ENCODE data around the gene RFTN1. TPM values are rescaled to one million over a fixed set of nuclear protein-coding genes. Genes with fewer than 3 reads are reported as not detected.
A peak's percentile ranks its signal among the peaks of the same experiment; 100 is the strongest.

RFTN1 gene
- total and polyA plus RNA-seq, 2 of the 8 experiments (the other 6 are each of a cell fraction or from before 2014, with no cell fraction given): 4.6 to 6.7 TPM

DNA sequence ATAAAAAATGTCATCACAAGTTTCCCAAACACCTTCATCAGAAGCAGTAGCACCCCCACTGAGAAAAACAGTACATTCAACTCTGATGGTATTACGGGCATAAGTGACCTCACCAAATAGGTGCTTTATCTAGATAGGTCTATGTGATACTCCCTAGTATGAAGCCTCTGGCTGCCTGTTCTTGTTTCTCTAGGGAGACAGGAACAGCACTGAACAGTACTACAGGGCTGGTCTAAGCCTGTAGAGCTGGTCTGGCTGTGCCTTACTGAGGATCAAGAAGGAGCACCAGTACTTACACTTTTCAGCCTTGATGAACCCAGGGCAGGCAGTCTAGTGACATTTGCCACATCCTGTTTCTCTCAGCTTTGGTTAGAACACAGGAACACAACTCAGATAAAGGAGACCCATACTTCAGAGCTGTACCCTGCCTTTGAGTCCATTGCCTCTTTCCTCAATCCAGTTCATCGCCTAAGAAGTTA lies 212.6 kb downstream of the RFTN1 start:
- Histone ChIP-seq H3K14ac (ENCODE audit: insufficient read length) (no peak overlapping the region), H2BK20ac (ENCODE audit: low read length) (peak overlapping the region; percentile 23; the same call in 1 of the 2 replicates), H3K27me3 (replicated peaks in 1 of 4; ENCODE audit: control insufficient read depth in 3 of 4, extremely low read depth in 1 of 4, insufficient read depth in 3 of 4, low read length in 3 of 4) (no peaks in the 10 kb centered on the region), H3K36me3 (ENCODE audit: control insufficient read depth in 2 of 4, insufficient read depth in 4 of 4, low read length in 3 of 4) (peaks cover 0 to 35% (median 12%) of the 10 kb centered on the region in 4 experiments; a peak in 5 of 8 replicates), H3K23me2 (ENCODE audit: low read depth, low read length) (no peaks in the 10 kb centered on the region), H4K5ac (ENCODE audit: insufficient read length, low read depth, low read length) (peak overlapping the region; percentile 35), H3K4ac (replicated peaks; ENCODE audit: insufficient read length, low read depth, low read length) (peak overlapping the region; percentile 0), H4K20me1 (replicated peaks in 1 of 2; ENCODE audit: control insufficient read depth in 1 of 2, insufficient read depth in 2 of 2, low read length in 2 of 2) (no peaks in the 10 kb centered on the region), H3K4me3 (ENCODE audit: extremely low read depth in 1 of 4, insufficient read depth in 2 of 4, low read depth in 3 of 4, low read length in 4 of 4) (peak overlapping the region in 1 of 4 experiments; percentile 35; a peak in 1 of 8 replicates), H3K9me3 (ENCODE audit: insufficient read depth in 2 of 2, low read depth in 1 of 2, low read length in 1 of 2) (peaks cover 0 to 3% of the 10 kb centered on the region in 2 experiments; a peak in 1 of 4 replicates), H3K56ac (replicated peaks; ENCODE audit: insufficient read length, low read depth, low read length) (no peak overlapping the region), H2BK15ac (ENCODE audit: low read length) (no peak overlapping the region; the same call in 1 of the 2 replicates), H3K4me2 (ENCODE audit: insufficient read depth in 1 of 2, low read depth in 2 of 2, low read length in 2 of 2) (peak overlapping the region; percentile 14 to 38; a peak in 1 of 4 replicates), H4K91ac (replicated peaks; ENCODE audit: insufficient read length, low read length) (peak overlapping the region; percentile 90), H2BK12ac (ENCODE audit: low read depth, low read length) (peak overlapping the region; percentile 94), H3K4me1 (replicated peaks in 1 of 4; ENCODE audit: control insufficient read depth in 3 of 4, insufficient read depth in 4 of 4, low read length in 3 of 4) (peaks cover 7 to 29% (median 21%) of the 10 kb centered on the region in 4 experiments; a peak in 6 of 7 replicates), H3K27ac (ENCODE audit: low read depth, low read length) (peak overlapping the region; percentile 17; the same call in 1 of the 2 replicates), H4K8ac (ENCODE audit: extremely low read depth, insufficient read depth, low read length) (no peak overlapping the region), H3K18ac (ENCODE audit: extremely low read depth, low read length) (peak overlapping the region; percentile 86), H2AFZ (ENCODE audit: low read length) (no peak overlapping the region), H3K9ac (replicated peaks in 1 of 4; ENCODE audit: extremely low read depth in 1 of 4, low read depth in 3 of 4, low read length in 3 of 4) (peak overlapping the region in 1 of 4 experiments; percentile 6; a peak in 1 of 7 replicates), H2BK120ac (replicated peaks; ENCODE audit: low read depth, low read length) (peak overlapping the region; percentile 51), H2AK5ac (ENCODE audit: low read depth, low read length) (peak overlapping the region; percentile 94), H2BK5ac (ENCODE audit: low read depth, low read length) (peak overlapping the region; percentile 47; the same call in 1 of the 2 replicates), H3K79me2 (ENCODE audit: control insufficient read depth in 1 of 2, insufficient read depth in 2 of 2, low read length in 2 of 2) (no peaks in the 10 kb centered on the region), H3K23ac (ENCODE audit: insufficient read length) (no peak overlapping the region), H3K79me1 (ENCODE audit: low read depth, low read length) (peaks cover 4% of the 10 kb centered on the region; the same call in 1 of the 2 replicates)
- DNase-seq (ENCODE audit: low read depth in 1 of 2, low spot score in 2 of 2) (no peak), FAIRE-seq (no peak)
- WGBS, 2 experiments (ENCODE audit: extremely low coverage in 1 of 2, insufficient coverage in 1 of 2, insufficient read length in 1 of 2, insufficient replicate concordance in 2 of 2, low coverage in 1 of 2, low lambda C conversion rate in 2 of 2, missing lambda C conversion rate in 1 of 2): 86% methylated on average over 2 of the region's 2 CpGs; no CpG with 5 or more reads in 1 of the 2 experiments
- TF ChIP-seq BCL11A (IDR thresholded peaks at IDR 0.05; ENCODE audit: low read depth in 2 of 2, low read length in 2 of 2) (no peak), KDM4A (IDR thresholded peaks at IDR 0.05; ENCODE audit: low read depth, low read length, severe bottlenecking) (no peak), EZH2 (IDR thresholded peaks at IDR 0.05; ENCODE audit: low read depth, low read length, severe bottlenecking) (no peak), ZNF274 (IDR thresholded peaks at IDR 0.05; ENCODE audit: borderline replicate concordance, extremely low read depth, low read length) (no peak)
- POLR2A ChIA-PET (ENCODE audit: partially characterized antibody): no interaction called here
- CTCF ChIA-PET (ENCODE audit: partially characterized antibody): interaction anchor here (0.6 to 4.4 kb wide), 9 partner anchors 9 to 212 kb away, joined by 3 to 19 read pairs (median 3); partner anchors contain the start of gene RFTN1

All from H1 (cell line).